Measurements from ENCODE around the gene PARVG.

Gene PARVG

GRCh38 chr22:44199164-44199563, 18.4 kb downstream of the PARVG start:
- no peak overlapping the region for H3K27ac ChIP-seq
- DNase-seq: no peak
- no peaks in the 10 kb centered on the region for H3K36me3 ChIP-seq
- no peak overlapping the region for H3K4me3 ChIP-seq (ENCODE audit: low read depth, low read length)
- no peaks in the 10 kb centered on the region for H3K27me3 ChIP-seq (ENCODE audit: insufficient read depth, low read depth, severe bottlenecking)
- TF ChIP-seq CTCF (IDR thresholded peaks at IDR 0.05; ENCODE audit: low read depth, low read length): no peak
- H3K9me3 ChIP-seq (ENCODE audit: severe bottlenecking): no peaks in the 10 kb centered on the region

GRCh38 chr22:44199866-44200265, 19.1 kb downstream of the PARVG start:
- Histone ChIP-seq H3K4me3 (ENCODE audit: low read depth, low read length) (no peak overlapping the region), H3K36me3 (no peaks in the 10 kb centered on the region), H3K27me3 (ENCODE audit: insufficient read depth, low read depth, severe bottlenecking) (no peaks in the 10 kb centered on the region), H3K9me3 (ENCODE audit: severe bottlenecking) (no peaks in the 10 kb centered on the region), H3K27ac (no peak overlapping the region)
- no peak for DNase-seq
- no peak for TF ChIP-seq CTCF (IDR thresholded peaks at IDR 0.05; ENCODE audit: low read depth, low read length)

- Histone ChIP-seq H3K27ac (no peak overlapping the region), H3K4me3 (ENCODE audit: low read depth, low read length) (no peak overlapping the region), H3K9me3 (ENCODE audit: severe bottlenecking) (no peaks in the 10 kb centered on the region), H3K27me3 (ENCODE audit: insufficient read depth, low read depth, severe bottlenecking) (no peaks in the 10 kb centered on the region), H3K36me3 (no peaks in the 10 kb centered on the region)
- no peak for TF ChIP-seq CTCF (IDR thresholded peaks at IDR 0.05; ENCODE audit: low read depth, low read length)
- DNase-seq: no peak
Measured at GRCh38 chr22:44200451-44200850, 19.7 kb downstream of the PARVG start.

GRCh38 chr22:44200855-44201550, 20.3 kb downstream of the PARVG start:
- Histone ChIP-seq H3K36me3 (no peaks in the 10 kb centered on the region), H3K27me3 (ENCODE audit: insufficient read depth, low read depth, severe bottlenecking) (no peaks in the 10 kb centered on the region), H3K9me3 (ENCODE audit: severe bottlenecking) (no peaks in the 10 kb centered on the region), H3K27ac (no peak overlapping the region), H3K4me3 (ENCODE audit: low read depth, low read length) (no peak overlapping the region)
- no peak for TF ChIP-seq CTCF (IDR thresholded peaks at IDR 0.05; ENCODE audit: low read depth, low read length)
- no peak for DNase-seq

GRCh38 chr22:44201665-44202064, 20.9 kb downstream of the PARVG start:
- Histone ChIP-seq H3K27ac (no peak overlapping the region), H3K9me3 (ENCODE audit: severe bottlenecking) (no peaks in the 10 kb centered on the region), H3K27me3 (ENCODE audit: insufficient read depth, low read depth, severe bottlenecking) (no peaks in the 10 kb centered on the region), H3K36me3 (no peaks in the 10 kb centered on the region), H3K4me3 (ENCODE audit: low read depth, low read length) (no peak overlapping the region)
- TF ChIP-seq CTCF (IDR thresholded peaks at IDR 0.05; ENCODE audit: low read depth, low read length): no peak
- DNase-seq: no peak

GRCh38 chr22:44202261-44202789, 21.6 kb downstream of the PARVG start:
- H3K27ac ChIP-seq: no peak overlapping the region
- DNase-seq: no peak
- H3K4me3 ChIP-seq (ENCODE audit: low read depth, low read length): no peak overlapping the region
- TF ChIP-seq CTCF (IDR thresholded peaks at IDR 0.05; ENCODE audit: low read depth, low read length): no peak
- no peaks in the 10 kb centered on the region for H3K9me3 ChIP-seq (ENCODE audit: severe bottlenecking)
- no peaks in the 10 kb centered on the region for H3K36me3 ChIP-seq
- no peaks in the 10 kb centered on the region for H3K27me3 ChIP-seq (ENCODE audit: insufficient read depth, low read depth, severe bottlenecking)
